ENCODE data around the gene TMEM167A.

- TF ChIP-seq POLR2A (IDR thresholded peaks at IDR 0.05) (no peak), CTCF (IDR thresholded peaks at IDR 0.05) (no peak)
Observed at GRCh38 chr5:83042507-83042906, 34.7 kb downstream of the TMEM167A start.

All from Peyer's patch (tissue), 4 donors.